GM12878 (cell line): Measurements from ENCODE around the gene APOA5.

Experiments used
- BHLHE40 ChIP-seq, 2 experiments: fragments of 450-650 bp in 1 of 2; IDR thresholded peaks; 2 replicates each; pipeline ENCODE4 v1.6.1; 2011 to 2017; ENCODE audit warnings: low read depth in 2 of 2, borderline replicate concordance in 1 of 2, improper control_type of control experiment in 1 of 2, low read length in 1 of 2, mild to moderate bottlenecking in 1 of 2
- CEBPB ChIP-seq, 2 experiments: fragments of 150-350 bp in 1 of 2; IDR thresholded peaks; 2 replicates each; pipeline ENCODE4 v1.6.1; 2012 to 2014; ENCODE audit warnings: low read depth in 2 of 2, low read length in 2 of 2, borderline replicate concordance in 1 of 2, inconsistent platforms in 1 of 2
- CEBPZ ChIP-seq: fragments of 150-350 bp; IDR thresholded peaks from 2 replicates; pipeline ENCODE4 v1.6.1; 2016; ENCODE audit warnings: low read depth, low read length
- CTCF ChIP-seq, 3 experiments: IDR thresholded peaks in 2 of 3; conservative IDR thresholded peaks in 1 of 3; 2 replicates each; pipeline ENCODE4 v1.5.1; 2011; ENCODE audit warnings: low read depth in 3 of 3, low read length in 3 of 3, mild to moderate bottlenecking in 3 of 3, control low read depth in 2 of 3, moderate library complexity in 2 of 3, inconsistent platforms in 1 of 3, mixed read lengths in 1 of 3; ENCODE audit not compliant: control insufficient read depth in 2 of 3, insufficient read depth in 1 of 3; ENCODE audit errors: extremely low read depth in 1 of 3
- EED ChIP-seq: sonication (generic); IDR thresholded peaks from 2 replicates; pipeline ENCODE4 v1.6.1; 2016; ENCODE audit warnings: antibody characterized with exemption, low read depth
- NRF1 ChIP-seq: conservative IDR thresholded peaks from 2 replicates; pipeline ENCODE4 v1.6.1; 2011; ENCODE audit warnings: mild to moderate bottlenecking, low read depth, low read length, improper control_type of control experiment
- POLR2A ChIP-seq: IDR thresholded peaks from 2 replicates; pipeline ENCODE4 v1.6.1; 2011; ENCODE audit warnings: low read depth, mild to moderate bottlenecking, low read length
- REST ChIP-seq: IDR thresholded peaks from 2 replicates; pipeline ENCODE4 v1.6.1; 2012; ENCODE audit warnings: mild to moderate bottlenecking, low read depth, low read length
- SREBF2 ChIP-seq: IDR thresholded peaks from 2 replicates; pipeline ENCODE4 v1.6.1; 2012; ENCODE audit warnings: mild to moderate bottlenecking, low read length
- SUPT20H ChIP-seq: IDR thresholded peaks from 2 replicates; pipeline ENCODE4 v1.6.1; 2011; ENCODE audit warnings: low read depth, mild to moderate bottlenecking, low read length, moderate library complexity, borderline replicate concordance; ENCODE audit not compliant: control insufficient read depth

- TF ChIP-seq SREBF2: no peak
- no peak for TF ChIP-seq EED
- no peak for TF ChIP-seq SUPT20H
- no peak for TF ChIP-seq NRF1
- no peak for TF ChIP-seq POLR2A
- TF ChIP-seq CEBPZ: no peak
- TF ChIP-seq CTCF (IDR thresholded peaks at IDR 0.05 in 2 of 3, conservative IDR thresholded peaks at IDR 0.05 in 1 of 3; ENCODE audit: control insufficient read depth in 2 of 3, extremely low read depth in 1 of 3, insufficient read depth in 1 of 3, low read depth in 3 of 3, low read length in 3 of 3): no peak
- TF ChIP-seq BHLHE40 (IDR thresholded peaks at IDR 0.05; ENCODE audit: borderline replicate concordance in 1 of 2, low read depth in 2 of 2, low read length in 1 of 2): no peak
- no peak for TF ChIP-seq REST
- TF ChIP-seq CEBPB (IDR thresholded peaks at IDR 0.05; ENCODE audit: borderline replicate concordance in 1 of 2, low read depth in 2 of 2, low read length in 2 of 2): no peak
Measured at GRCh38 chr11:116833816-116834534, 42.3 kb upstream of the APOA5 start.
